K562 treated with DMSO at 1 percent for 48 hours (cell line): ENCODE measurements around the gene HUWE1. TPM values are rescaled to one million over a fixed set of nuclear protein-coding genes. Genes with fewer than 3 reads are reported as not detected.

Source experiments
- total RNA-seq: library from RNA; unstranded; fragments of 300-600 nt; gene quantifications from 2 replicates; pipeline ENCODE4 v1.2.3, GENCODE V29; 2022; ENCODE audit warnings: low replicate concordance; ENCODE audit errors: extremely low read depth

Gene HUWE1, protein sequence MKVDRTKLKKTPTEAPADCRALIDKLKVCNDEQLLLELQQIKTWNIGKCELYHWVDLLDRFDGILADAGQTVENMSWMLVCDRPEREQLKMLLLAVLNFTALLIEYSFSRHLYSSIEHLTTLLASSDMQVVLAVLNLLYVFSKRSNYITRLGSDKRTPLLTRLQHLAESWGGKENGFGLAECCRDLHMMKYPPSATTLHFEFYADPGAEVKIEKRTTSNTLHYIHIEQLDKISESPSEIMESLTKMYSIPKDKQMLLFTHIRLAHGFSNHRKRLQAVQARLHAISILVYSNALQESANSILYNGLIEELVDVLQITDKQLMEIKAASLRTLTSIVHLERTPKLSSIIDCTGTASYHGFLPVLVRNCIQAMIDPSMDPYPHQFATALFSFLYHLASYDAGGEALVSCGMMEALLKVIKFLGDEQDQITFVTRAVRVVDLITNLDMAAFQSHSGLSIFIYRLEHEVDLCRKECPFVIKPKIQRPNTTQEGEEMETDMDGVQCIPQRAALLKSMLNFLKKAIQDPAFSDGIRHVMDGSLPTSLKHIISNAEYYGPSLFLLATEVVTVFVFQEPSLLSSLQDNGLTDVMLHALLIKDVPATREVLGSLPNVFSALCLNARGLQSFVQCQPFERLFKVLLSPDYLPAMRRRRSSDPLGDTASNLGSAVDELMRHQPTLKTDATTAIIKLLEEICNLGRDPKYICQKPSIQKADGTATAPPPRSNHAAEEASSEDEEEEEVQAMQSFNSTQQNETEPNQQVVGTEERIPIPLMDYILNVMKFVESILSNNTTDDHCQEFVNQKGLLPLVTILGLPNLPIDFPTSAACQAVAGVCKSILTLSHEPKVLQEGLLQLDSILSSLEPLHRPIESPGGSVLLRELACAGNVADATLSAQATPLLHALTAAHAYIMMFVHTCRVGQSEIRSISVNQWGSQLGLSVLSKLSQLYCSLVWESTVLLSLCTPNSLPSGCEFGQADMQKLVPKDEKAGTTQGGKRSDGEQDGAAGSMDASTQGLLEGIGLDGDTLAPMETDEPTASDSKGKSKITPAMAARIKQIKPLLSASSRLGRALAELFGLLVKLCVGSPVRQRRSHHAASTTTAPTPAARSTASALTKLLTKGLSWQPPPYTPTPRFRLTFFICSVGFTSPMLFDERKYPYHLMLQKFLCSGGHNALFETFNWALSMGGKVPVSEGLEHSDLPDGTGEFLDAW (N-terminal part only)
- not detected in 2 replicates for total RNA-seq

DNA sequence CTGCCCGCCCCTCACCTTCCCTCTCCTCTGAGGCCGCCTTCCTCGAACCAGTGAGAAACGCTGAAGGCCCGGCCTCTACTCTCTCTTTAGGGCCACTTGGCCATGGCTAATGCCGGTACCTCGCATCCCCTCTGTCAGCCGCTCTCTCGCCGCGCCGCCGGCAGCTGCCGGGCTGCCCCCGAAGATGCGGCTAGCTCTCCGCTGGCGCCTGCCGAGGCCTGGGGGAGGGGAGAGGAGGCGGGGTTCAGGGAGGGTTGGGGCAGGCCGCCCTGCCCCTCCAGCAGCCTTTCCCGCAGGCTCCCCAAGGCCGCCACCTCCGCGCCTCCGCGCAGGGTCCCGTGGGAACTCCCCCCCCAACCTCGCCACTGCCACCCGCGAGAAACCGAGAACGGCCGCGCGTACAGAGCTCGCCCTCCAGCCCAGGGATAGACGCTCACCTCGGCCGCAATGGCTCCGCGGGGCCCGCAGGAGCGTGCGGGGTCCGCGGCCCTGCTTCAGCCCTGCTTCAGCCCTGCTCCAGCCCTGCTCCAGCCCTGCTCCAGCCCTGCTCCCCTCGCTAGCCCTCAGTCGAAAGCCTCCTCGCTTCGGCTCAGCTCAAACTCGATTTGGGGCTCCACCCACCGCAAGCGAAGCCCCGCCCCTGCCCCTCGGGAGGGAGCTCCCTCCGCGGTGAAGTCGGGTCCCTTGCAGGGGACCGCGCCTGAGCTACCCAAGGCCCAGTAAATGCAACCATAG, at the start of gene HUWE1:
TSS of gene HUWE1 (minus strand) at position 569 of the 735 bp plus-strand sequence. CDS start 32,612 bp downstream, outside the sequence.

